ENCODE measurements around the gene ANKRD11. TPM values are rescaled to one million over a fixed set of nuclear protein-coding genes. Genes with fewer than 3 reads are reported as not detected.

ANKRD11 gene
- polyA plus RNA-seq, 1 experiment, result 48.1 TPM

GRCh38 chr16:89507214-89507833 is 17.0 kb upstream of the ANKRD11 start:
- ChIA-PET CTCF (interaction anchor here (0.6 to 3.4 kb wide), 6 partner anchors 12 to 219 kb away, joined by 3 to 18 read pairs (median 4); no protein-coding TSS in a partner anchor), POLR2A (interaction anchor here (0.5 to 1.8 kb wide), 5 partner anchors 12 to 149 kb away, joined by 3 to 7 read pairs (median 5); partner anchors contain the start of gene ANKRD11)
- H3K9me3 ChIP-seq (ENCODE audit: control insufficient read depth, insufficient read depth, low read length), result no peaks in the 10 kb centered on the region
- DNase-seq (ENCODE audit: low read depth, low spot score), result no peak
- TF ChIP-seq CTCF (IDR thresholded peaks at IDR 0.05; ENCODE audit: low read depth, low read length), result peak; percentile 5; the same call in 1 of the 2 replicates
- H3K27ac ChIP-seq (ENCODE audit: low read depth, low read length), result peak overlapping the region; percentile 82
- no peaks in the 10 kb centered on the region for H3K27me3 ChIP-seq (ENCODE audit: control insufficient read depth, insufficient read depth, low read length)
- H3K4me3 ChIP-seq (ENCODE audit: low read depth, low read length), result peak overlapping the region; percentile 81

GRCh38 chr16:89506791-89507191 is 16.4 kb upstream of the ANKRD11 start:
- Histone ChIP-seq H3K27ac (ENCODE audit: low read depth, low read length) (no peak overlapping the region), H3K27me3 (ENCODE audit: control insufficient read depth, insufficient read depth, low read length) (no peaks in the 10 kb centered on the region), H3K4me3 (ENCODE audit: low read depth, low read length) (peak overlapping the region; percentile 81), H3K9me3 (ENCODE audit: control insufficient read depth, insufficient read depth, low read length) (no peaks in the 10 kb centered on the region; the same call in 1 of the 2 replicates)
- CTCF ChIA-PET, result interaction anchor here (0.6 to 0.8 kb wide), 4 partner anchors 62 to 174 kb away, joined by 3 to 7 read pairs (median 3); no protein-coding TSS in a partner anchor
- no peak for TF ChIP-seq CTCF (IDR thresholded peaks at IDR 0.05; ENCODE audit: low read depth, low read length)
- DNase-seq (ENCODE audit: low read depth, low spot score), result no peak
- POLR2A ChIA-PET, result interaction anchor here (0.6 to 1.8 kb wide), 4 partner anchors 12 to 160 kb away, joined by 4 to 7 read pairs (median 6); partner anchors contain the start of gene ANKRD11

- POLR2A ChIA-PET, result interaction anchor here (0.6 kb wide), 1 partner anchor 159 kb away, joined by 4 read pairs; no protein-coding TSS in a partner anchor
- no peak for DNase-seq (ENCODE audit: low read depth, low spot score)
- H3K27ac ChIP-seq (ENCODE audit: low read depth, low read length), result no peak overlapping the region
- no peak overlapping the region for H3K4me3 ChIP-seq (ENCODE audit: low read depth, low read length)
- CTCF ChIA-PET, result no interaction called here
- no peaks in the 10 kb centered on the region for H3K27me3 ChIP-seq (ENCODE audit: control insufficient read depth, insufficient read depth, low read length)
- H3K9me3 ChIP-seq (ENCODE audit: control insufficient read depth, insufficient read depth, low read length), result no peaks in the 10 kb centered on the region; the same call in 1 of the 2 replicates
- no peak for TF ChIP-seq CTCF (IDR thresholded peaks at IDR 0.05; ENCODE audit: low read depth, low read length)
Observed at GRCh38 chr16:89506113-89506504, 15.7 kb upstream of the ANKRD11 start.

- Histone ChIP-seq H3K27me3 (ENCODE audit: control insufficient read depth, insufficient read depth, low read length) (no peaks in the 10 kb centered on the region), H3K4me3 (ENCODE audit: low read depth, low read length) (no peak overlapping the region), H3K9me3 (ENCODE audit: control insufficient read depth, insufficient read depth, low read length) (no peaks in the 10 kb centered on the region; the same call in 1 of the 2 replicates), H3K27ac (ENCODE audit: low read depth, low read length) (peak overlapping the region; percentile 65)
- no peak for TF ChIP-seq CTCF (IDR thresholded peaks at IDR 0.05; ENCODE audit: low read depth, low read length)
- peak; percentile 77 for DNase-seq (ENCODE audit: low read depth, low spot score)
- CTCF ChIA-PET, result no interaction called here
- POLR2A ChIA-PET, result no interaction called here
Observed at GRCh38 chr16:89505204-89506112, 15.1 kb upstream of the ANKRD11 start.
